IPS-NIHi11 (cell line): ENCODE measurements around the gene CPNE2.

Experiments used
- DNase-seq: peaks from one replicate; pipeline ENCODE4 v3.0.0; 2012; ENCODE audit warnings: mixed read lengths, low spot score

The CPNE2 gene

GRCh38 chr16:57144027-57144426 is 51.6 kb downstream of the CPNE2 start:
- no peak for DNase-seq

- DNase-seq: no peak
Measured at GRCh38 chr16:57145046-57146021, 53.0 kb downstream of the CPNE2 start.

GRCh38 chr16:57146040-57146647 is 53.8 kb downstream of the CPNE2 start:
- no peak for DNase-seq

- DNase-seq: peak; percentile 76
Measured at GRCh38 chr16:57146735-57147134, 54.4 kb downstream of the CPNE2 start.

GRCh38 chr16:57147381-57148221 is 55.2 kb downstream of the CPNE2 start:
- DNase-seq: peak; percentile 62

- DNase-seq: no peak
Measured at GRCh38 chr16:57148481-57148880, 56.1 kb downstream of the CPNE2 start.

GRCh38 chr16:57149391-57149790 is 57.0 kb downstream of the CPNE2 start:
- DNase-seq: no peak

- no peak for DNase-seq
Measured at GRCh38 chr16:57150682-57151330, 58.4 kb downstream of the CPNE2 start.

- no peak for DNase-seq
Measured at GRCh38 chr16:57151369-57151768, 59.0 kb downstream of the CPNE2 start.

- DNase-seq: no peak
Measured at GRCh38 chr16:57152096-57153093, 60.0 kb downstream of the CPNE2 start.

- DNase-seq: no peak
Measured at GRCh38 chr16:57153841-57154240, 61.5 kb downstream of the CPNE2 start.

GRCh38 chr16:57155702-57156350 is 63.4 kb downstream of the CPNE2 start:
- DNase-seq: no peak

- DNase-seq: no peak
Measured at GRCh38 chr16:57156351-57156703, 63.9 kb downstream of the CPNE2 start.

- no peak for DNase-seq
Measured at GRCh38 chr16:57157533-57157932, 65.2 kb downstream of the CPNE2 start.

- no peak for DNase-seq
Measured at GRCh38 chr16:57159447-57159846, 67.1 kb downstream of the CPNE2 start.

GRCh38 chr16:57163842-57164241 is 71.5 kb downstream of the CPNE2 start:
- no peak for DNase-seq

- no peak for DNase-seq
Measured at GRCh38 chr16:57165483-57165882, 73.1 kb downstream of the CPNE2 start.

GRCh38 chr16:57165938-57166337 is 73.6 kb downstream of the CPNE2 start:
- DNase-seq: no peak

- no peak for DNase-seq
Measured at GRCh38 chr16:57166451-57166850, 74.1 kb downstream of the CPNE2 start.

- DNase-seq: no peak
Measured at GRCh38 chr16:57166951-57167350, 74.6 kb downstream of the CPNE2 start.
